Suprapubic skin (tissue), 3 donors: Measurements from ENCODE around the gene GNAT3.

ENCODE experiments used
- POLR2AphosphoS5 ChIP-seq, 3 donors: sonication (generic); formaldehyde crosslinking; IDR thresholded peaks; one replicate each; pipeline ENCODE4 v1.6.1; 2017; ENCODE audit warnings: antibody characterized with exemption in 3 of 3
- TF ChIP-seq, protein P1 (sequence below), 2 donors: fragments of 200-600 bp in 1 of 2; fragments of 450-650 bp in 1 of 2; sonication (generic) in 1 of 2; IDR thresholded peaks; one replicate each; pipeline ENCODE4 v1.5.1; 2016 to 2019; ENCODE audit warnings: antibody characterized with exemption in 2 of 2, mild to moderate bottlenecking in 1 of 2, moderate library complexity in 1 of 2

DNA sequence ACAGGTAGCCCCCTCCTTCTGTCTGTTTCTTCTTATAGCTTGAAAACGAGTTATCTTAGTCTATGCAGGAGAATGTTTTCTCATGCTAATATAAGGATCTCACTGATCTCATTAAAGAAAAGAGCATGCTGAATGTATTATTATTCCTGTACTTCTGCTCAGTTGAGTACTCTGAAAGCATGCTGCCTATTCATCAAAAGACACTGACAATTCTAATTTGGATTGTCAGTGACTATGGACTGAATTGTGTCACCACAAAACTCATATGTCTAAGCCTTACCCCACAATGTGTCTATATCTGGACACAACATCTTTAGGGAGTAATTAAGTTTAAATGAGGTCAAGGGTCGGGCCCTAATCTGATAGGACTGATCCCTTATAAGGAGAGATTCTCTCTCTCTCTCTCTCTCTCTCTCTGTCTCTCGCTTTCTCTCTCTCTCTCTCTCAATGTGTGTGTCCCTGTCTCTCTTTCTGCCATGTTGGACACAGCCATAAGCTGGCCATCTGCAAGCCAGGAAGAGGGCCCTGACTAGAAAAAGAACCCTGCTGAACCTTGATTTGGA, 98.4 kb downstream of the GNAT3 start:
- TF ChIP-seq, protein P1, sequence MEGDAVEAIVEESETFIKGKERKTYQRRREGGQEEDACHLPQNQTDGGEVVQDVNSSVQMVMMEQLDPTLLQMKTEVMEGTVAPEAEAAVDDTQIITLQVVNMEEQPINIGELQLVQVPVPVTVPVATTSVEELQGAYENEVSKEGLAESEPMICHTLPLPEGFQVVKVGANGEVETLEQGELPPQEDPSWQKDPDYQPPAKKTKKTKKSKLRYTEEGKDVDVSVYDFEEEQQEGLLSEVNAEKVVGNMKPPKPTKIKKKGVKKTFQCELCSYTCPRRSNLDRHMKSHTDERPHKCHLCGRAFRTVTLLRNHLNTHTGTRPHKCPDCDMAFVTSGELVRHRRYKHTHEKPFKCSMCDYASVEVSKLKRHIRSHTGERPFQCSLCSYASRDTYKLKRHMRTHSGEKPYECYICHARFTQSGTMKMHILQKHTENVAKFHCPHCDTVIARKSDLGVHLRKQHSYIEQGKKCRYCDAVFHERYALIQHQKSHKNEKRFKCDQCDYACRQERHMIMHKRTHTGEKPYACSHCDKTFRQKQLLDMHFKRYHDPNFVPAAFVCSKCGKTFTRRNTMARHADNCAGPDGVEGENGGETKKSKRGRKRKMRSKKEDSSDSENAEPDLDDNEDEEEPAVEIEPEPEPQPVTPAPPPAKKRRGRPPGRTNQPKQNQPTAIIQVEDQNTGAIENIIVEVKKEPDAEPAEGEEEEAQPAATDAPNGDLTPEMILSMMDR (IDR thresholded peaks at IDR 0.05) = no peak
- no peak for TF ChIP-seq POLR2AphosphoS5 (IDR thresholded peaks at IDR 0.05)
